HCT116 (cell line): ENCODE results near the gene TIMM44. TPM values are rescaled to one million over a fixed set of nuclear protein-coding genes. Genes with fewer than 3 reads are reported as not detected.

Experiments
- ATAC-seq: fragments of 200-7000 bp; cut with Tn5 transposase; 2 replicates; pipeline ENCODE4 v1.9.1; 2020; ENCODE audit warnings: mild to moderate bottlenecking, moderate library complexity
- BruUV-seq: library from RNA; stranded (reverse); fragments of 400-500 nt; replicated peaks from 2 replicates; lab custom pipeline; 2021; lab: Mats Ljungman, UMichigan
- CTCF ChIA-PET: fragments of 300-600 bp; sonication (Branson Sonifier 250); formaldehyde crosslinking; loops from one replicate; lab custom pipeline; 2021; ENCODE audit warnings: antibody characterized with exemption; lab: Charles Lee
- POLR2A ChIA-PET: fragments of 300-600, 350-600 bp; sonication (Branson Sonifier 250); formaldehyde crosslinking; loops from one replicate; lab custom pipeline; 2021; ENCODE audit warnings: antibody characterized with exemption; lab: Charles Lee
- RAD21 ChIA-PET, 2 experiments: fragments of 300-600 bp; sonication (Branson Sonifier 250); formaldehyde crosslinking; loops; one replicate each; lab custom pipeline; 2023; ENCODE audit warnings: low total read pairs in 2 of 2; ENCODE audit not compliant: uncharacterized antibody in 2 of 2, unreplicated experiment in 2 of 2, low non-redundant PET in 1 of 2; lab: Charles Lee
- DNase-seq: peaks from one replicate; pipeline ENCODE4 v3.0.0-alpha.2; 2010; ENCODE audit warnings: low read depth, low spot score
- H2AFZ ChIP-seq: fragments of 200-600 bp; shearing (Covaris generic), sonication (generic); 2 replicates; pipeline ENCODE4 v1.6.1; 2017; ENCODE audit warnings: low read depth, mixed run types, mixed read lengths, antibody characterized with exemption, low read length; ENCODE audit not compliant: poor library complexity, severe bottlenecking
- H3K27ac ChIP-seq: 2 replicates; pipeline ENCODE4 v1.5.1; 2012; ENCODE audit warnings: low read depth, low read length
- H3K27me3 ChIP-seq: fragments of 200-600 bp; sonication (generic); 2 replicates; pipeline ENCODE4 v1.6.1; 2016; ENCODE audit warnings: mixed run types, low read length, mixed read lengths; ENCODE audit not compliant: insufficient read depth
- H3K36me3 ChIP-seq, 2 experiments: fragments of 200-500 bp in 1 of 2; fragments of 200-600 bp in 1 of 2; sonication (Bioruptor generic) in 1 of 2; sonication (generic) in 1 of 2; 2 replicates each; pipeline versions ENCODE4 v1.5.1 to v1.6.1; 2014 to 2016; ENCODE audit warnings: low read length in 2 of 2, inconsistent platforms in 1 of 2, mixed read lengths in 1 of 2, mixed run types in 1 of 2; ENCODE audit not compliant: insufficient read depth in 2 of 2, control insufficient read depth in 1 of 2
- H3K4me1 ChIP-seq, 2 experiments: fragments of 200-600 bp in 1 of 2; sonication (generic) in 1 of 2; 2 replicates each; pipeline versions ENCODE4 v1.5.1 to v1.6.1; 2012 to 2017; ENCODE audit warnings: low read length in 2 of 2, inconsistent platforms in 1 of 2, mild to moderate bottlenecking in 1 of 2, mixed read lengths in 1 of 2, mixed run types in 1 of 2, moderate library complexity in 1 of 2; ENCODE audit not compliant: insufficient read depth in 2 of 2, control insufficient read depth in 1 of 2
- H3K4me2 ChIP-seq: fragments of 200-600 bp; sonication (generic); 2 replicates; pipeline ENCODE4 v1.6.1; 2017; ENCODE audit warnings: mixed run types, low read length, mixed read lengths
- H3K4me3 ChIP-seq, 2 experiments: fragments of 200-600 bp in 1 of 2; sonication (generic) in 1 of 2; replicated peaks in 1 of 2; 2 replicates each; pipeline ENCODE4 v1.5.1; 2011 to 2016; ENCODE audit warnings: low read length in 2 of 2, control low read depth in 1 of 2, low read depth in 1 of 2, mild to moderate bottlenecking in 1 of 2, mixed read lengths in 1 of 2, mixed run types in 1 of 2
- H3K79me2 ChIP-seq: fragments of 200-600 bp; sonication (generic); 2 replicates; pipeline ENCODE4 v1.6.1; 2017; ENCODE audit warnings: mild to moderate bottlenecking, mixed run types, low read length, moderate library complexity, mixed read lengths; ENCODE audit not compliant: insufficient read depth
- H3K9ac ChIP-seq: fragments of 200-600 bp; sonication (generic); 2 replicates; pipeline ENCODE4 v1.6.1; 2016; ENCODE audit warnings: low read length, mixed read lengths
- H3K9me2 ChIP-seq: fragments of 200-600 bp; sonication (generic), shearing (Covaris generic); 2 replicates; pipeline ENCODE4 v1.6.1; 2017; ENCODE audit warnings: mixed run types, mild to moderate bottlenecking, moderate library complexity; ENCODE audit not compliant: insufficient read depth
- H3K9me3 ChIP-seq, 2 experiments: fragments of 200-500 bp in 1 of 2; fragments of 200-600 bp in 1 of 2; sonication (Bioruptor generic) in 1 of 2; sonication (generic) in 1 of 2; 2 replicates each; pipeline ENCODE4 v1.6.1; 2014 to 2017; ENCODE audit warnings: low read length in 2 of 2, mixed read lengths in 2 of 2, inconsistent platforms in 1 of 2, low read depth in 1 of 2, mild to moderate bottlenecking in 1 of 2, mixed run types in 1 of 2, moderate library complexity in 1 of 2; ENCODE audit not compliant: control insufficient read depth in 1 of 2, insufficient read depth in 1 of 2
- H4K20me1 ChIP-seq: fragments of 200-600 bp; sonication (generic), shearing (Covaris generic); 2 replicates; pipeline ENCODE4 v1.6.1; 2017; ENCODE audit warnings: mixed run types, mild to moderate bottlenecking, moderate library complexity; ENCODE audit not compliant: insufficient read depth
- EGR1 ChIP-seq: IDR thresholded peaks from 2 replicates; pipeline ENCODE4 v1.6.1; 2012; ENCODE audit warnings: low read depth
- FOSL1 ChIP-seq: IDR thresholded peaks from 2 replicates; pipeline ENCODE4 v1.6.1; 2012; ENCODE audit warnings: low read depth
- POLR2AphosphoS5 ChIP-seq: IDR thresholded peaks from 2 replicates; pipeline ENCODE4 v1.6.1; 2011; ENCODE audit warnings: mild to moderate bottlenecking, low read depth, low read length, moderate library complexity
- SIN3A ChIP-seq: IDR thresholded peaks from 2 replicates; pipeline ENCODE4 v1.6.1; 2012; ENCODE audit warnings: low read depth
- ZBTB33 ChIP-seq: IDR thresholded peaks from 2 replicates; pipeline ENCODE4 v1.6.1; 2011; ENCODE audit warnings: mild to moderate bottlenecking, low read length, moderate library complexity; ENCODE audit not compliant: insufficient replicate concordance; ENCODE audit errors: extremely low read depth
- ZNF274 ChIP-seq: fragments of 200-500 bp; sonication (Bioruptor generic); IDR thresholded peaks from 2 replicates; pipeline ENCODE4 v1.6.1; 2014; ENCODE audit warnings: mild to moderate bottlenecking, low read depth, low read length, inconsistent platforms
- intact Hi-C: fragments of 100-400 bp; cut with micrococcal nuclease; formaldehyde crosslinking; loops from 2 replicates; pipeline ENCODE4 v1.10.0; 2022
- total RNA-seq: library from RNA; stranded (reverse); gene quantifications from one replicate; pipeline ENCODE4 v1.2.1, GENCODE V29; 2021; ENCODE audit not compliant: unreplicated experiment

Gene TIMM44
- total RNA-seq, 1 experiment from 2014 or later: 136 TPM

GRCh38 chr19:7928334-7928706 lies 15.1 kb downstream of the TIMM44 start (continued):
- no peak for TF ChIP-seq ZBTB33
- no peak for TF ChIP-seq FOSL1
- TF ChIP-seq, all 23 proteins: peak for 0

- ChIA-PET RAD21 (no interaction called here), POLR2A (no interaction called here), CTCF (interaction anchor here (1.3 to 1.5 kb wide), 2 partner anchors 17 to 231 kb away, joined by 3 read pairs; no protein-coding TSS in a partner anchor)
- Histone ChIP-seq H4K20me1 (no peaks in the 10 kb centered on the region), H2AFZ (no peak overlapping the region), H3K4me3 (no peak overlapping the region), H3K36me3 (peaks cover 9 to 14% of the 10 kb centered on the region in 2 experiments), H3K27me3 (no peaks in the 10 kb centered on the region), H3K79me2 (no peaks in the 10 kb centered on the region), H3K9me2 (no peaks in the 10 kb centered on the region), H3K9ac (peak overlapping the region; percentile 26; the same call in 1 of the 2 replicates), H3K4me2 (peak overlapping the region; percentile 55; the same call in 1 of the 2 replicates), H3K4me1 (peaks cover 22 to 52% of the 10 kb centered on the region in 2 experiments), H3K27ac (peak overlapping the region; percentile 57), H3K9me3 (no peaks in the 10 kb centered on the region)
- TF ChIP-seq ZNF274 (no peak), EGR1 (no peak), SIN3A (no peak), FOSL1 (no peak), POLR2AphosphoS5 (peak; percentile 17; the same call in 1 of the 2 replicates), ZBTB33 (no peak)
- DNase-seq: no peak
- intact Hi-C loops: no loop called here
- BruUV-seq: no TSS peak
- ATAC-seq: no peak
Observed at GRCh38 chr19:7927605-7928333, 15.7 kb downstream of the TIMM44 start.
